CD4-positive, alpha-beta T cell (primary cell): ENCODE measurements around the gene PRKCA. TPM values are rescaled to one million over a fixed set of nuclear protein-coding genes. Genes with fewer than 3 reads are reported as not detected.

Experiments used
- ATAC-seq: fragments of 200-7000 bp; cut with Tn5 transposase; one replicate; pipeline ENCODE4 v1.10.0; 2022; ENCODE audit warnings: mild to moderate bottlenecking; ENCODE audit not compliant: poor library complexity
- CTCF ChIA-PET: fragments of 350-600 bp; sonication (Branson Sonifier 250); formaldehyde crosslinking; loops from one replicate; lab custom pipeline; 2021; ENCODE audit warnings: antibody characterized with exemption, inconsistent platforms; lab: Charles Lee
- POLR2A ChIA-PET: fragments of 350-600 bp; sonication (Branson Sonifier 250); formaldehyde crosslinking; loops from one replicate; lab custom pipeline; 2021; ENCODE audit warnings: antibody characterized with exemption, inconsistent platforms; lab: Charles Lee
- DNase-seq, 14 experiments: peaks; one replicate each; pipeline ENCODE4 v3.0.0-alpha.2; 2013 to 2020; ENCODE audit warnings: mixed read lengths in 2 of 14
- H3K27ac ChIP-seq, 2 donors: one replicate each; pipeline versions ENCODE4 v1.5.1 to v1.7.0; 2013; ENCODE audit warnings: low read length in 2 of 2, low read depth in 1 of 2, mild to moderate bottlenecking in 1 of 2
- H3K27me3 ChIP-seq, 2 experiments: 1 replicate in 1 of 2; 2 replicates in 1 of 2; pipeline versions ENCODE4 v1.6.1 to v1.7.0; 2013; ENCODE audit warnings: low read length in 2 of 2, control low read depth in 1 of 2, mild to moderate bottlenecking in 1 of 2, moderate library complexity in 1 of 2; ENCODE audit not compliant: insufficient read depth in 2 of 2, control insufficient read depth in 1 of 2
- H3K36me3 ChIP-seq: one replicate; pipeline ENCODE4 v1.6.1; 2013; ENCODE audit warnings: low read length, control low read depth; ENCODE audit not compliant: insufficient read depth
- H3K4me1 ChIP-seq: one replicate; pipeline ENCODE4 v1.6.1; 2013; ENCODE audit warnings: low read length, control low read depth; ENCODE audit not compliant: insufficient read depth
- H3K4me3 ChIP-seq: one replicate; pipeline ENCODE4 v1.5.1; 2013; ENCODE audit warnings: mild to moderate bottlenecking, low read length, moderate library complexity
- H3K9me3 ChIP-seq, 2 experiments: 1 replicate in 1 of 2; 2 replicates in 1 of 2; pipeline versions ENCODE4 v1.6.1 to v1.7.0; 2013; ENCODE audit warnings: low read length in 2 of 2, mild to moderate bottlenecking in 2 of 2, control low read depth in 1 of 2, moderate library complexity in 1 of 2; ENCODE audit not compliant: control insufficient read depth in 1 of 2, insufficient read depth in 1 of 2
- H3K27ac Mint-ChIP-seq: one replicate; pipeline ENCODE4 v1.8.0; 2020; ENCODE audit warnings: mixed read lengths
- H3K27me3 Mint-ChIP-seq: one replicate; pipeline ENCODE4 v1.8.0; 2021; ENCODE audit warnings: mixed read lengths
- H3K36me3 Mint-ChIP-seq: one replicate; pipeline ENCODE4 v1.8.0; 2021; ENCODE audit warnings: low read depth, mixed read lengths
- H3K4me1 Mint-ChIP-seq: one replicate; pipeline ENCODE4 v1.8.0; 2021; ENCODE audit warnings: low read depth, mixed read lengths
- H3K4me3 Mint-ChIP-seq: one replicate; pipeline ENCODE4 v1.8.0; 2020; ENCODE audit warnings: mild to moderate bottlenecking, mixed read lengths
- H3K9me3 Mint-ChIP-seq: one replicate; pipeline ENCODE4 v1.8.0; 2020; ENCODE audit warnings: mixed read lengths
- intact Hi-C, 2 experiments: fragments of 100-400 bp; cut with DNase I in 1 of 2; cut with micrococcal nuclease in 1 of 2; formaldehyde crosslinking; loops; one replicate each; pipeline versions ENCODE4 v1.15.1 to v1.9.0; 2023 to 2025; cut with DNase I, micrococcal nuclease
- total RNA-seq, 174 experiments: library from RNA in 2 of 174; stranded (reverse) in 2 of 174; gene quantifications; one replicate each; pipeline ENCODE4 v1.2.3 and lab custom pipeline; 2021 to 2026
- TF ChIP-seq, protein P1 (sequence below): fragments of 200-600 bp; IDR thresholded peaks from one replicate; pipeline ENCODE4 v1.8.0; 2022; ENCODE audit warnings: antibody characterized with exemption, mild to moderate bottlenecking

PRKCA gene
- total RNA-seq, 2 experiments from 2014 or later, result 84.8 to 88.6 TPM

DNA sequence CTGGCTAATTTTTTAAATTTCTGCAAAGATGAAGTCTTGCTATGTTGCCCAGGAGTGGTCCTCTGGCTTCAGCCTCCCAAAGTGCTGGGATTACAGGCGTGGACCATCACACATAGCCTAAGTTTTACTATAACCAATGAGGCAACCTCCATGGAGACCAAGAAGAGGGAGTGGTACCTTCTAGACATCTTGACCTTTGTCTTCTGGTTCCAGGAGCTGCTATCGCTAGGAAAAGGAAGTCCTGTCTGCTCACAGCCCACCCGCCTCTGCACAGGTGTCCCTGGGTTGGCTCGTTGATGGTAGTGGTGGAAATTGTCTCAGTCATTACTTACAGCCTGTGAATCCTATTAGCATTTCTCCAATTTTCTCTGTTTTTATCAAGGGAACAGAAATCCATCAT lies 169.7 kb downstream of the PRKCA start:
- H3K36me3 ChIP-seq, result peaks cover 2% of the 10 kb centered on the region
- ATAC-seq (no peak), DNase-seq (no peak)
- peaks cover 70% of the 10 kb centered on the region for H3K4me1 Mint-ChIP-seq
- H3K9me3 ChIP-seq, result no peaks in the 10 kb centered on the region
- H3K9me3 Mint-ChIP-seq, result no peaks in the 10 kb centered on the region
- H3K36me3 Mint-ChIP-seq, result peaks cover 33% of the 10 kb centered on the region
- ChIA-PET CTCF (no interaction called here), POLR2A (no interaction called here)
- H3K27me3 ChIP-seq, result no peaks in the 10 kb centered on the region
- H3K4me3 Mint-ChIP-seq, result no peak overlapping the region
- intact Hi-C loops, result no loop called here
- TF ChIP-seq, protein P1, sequence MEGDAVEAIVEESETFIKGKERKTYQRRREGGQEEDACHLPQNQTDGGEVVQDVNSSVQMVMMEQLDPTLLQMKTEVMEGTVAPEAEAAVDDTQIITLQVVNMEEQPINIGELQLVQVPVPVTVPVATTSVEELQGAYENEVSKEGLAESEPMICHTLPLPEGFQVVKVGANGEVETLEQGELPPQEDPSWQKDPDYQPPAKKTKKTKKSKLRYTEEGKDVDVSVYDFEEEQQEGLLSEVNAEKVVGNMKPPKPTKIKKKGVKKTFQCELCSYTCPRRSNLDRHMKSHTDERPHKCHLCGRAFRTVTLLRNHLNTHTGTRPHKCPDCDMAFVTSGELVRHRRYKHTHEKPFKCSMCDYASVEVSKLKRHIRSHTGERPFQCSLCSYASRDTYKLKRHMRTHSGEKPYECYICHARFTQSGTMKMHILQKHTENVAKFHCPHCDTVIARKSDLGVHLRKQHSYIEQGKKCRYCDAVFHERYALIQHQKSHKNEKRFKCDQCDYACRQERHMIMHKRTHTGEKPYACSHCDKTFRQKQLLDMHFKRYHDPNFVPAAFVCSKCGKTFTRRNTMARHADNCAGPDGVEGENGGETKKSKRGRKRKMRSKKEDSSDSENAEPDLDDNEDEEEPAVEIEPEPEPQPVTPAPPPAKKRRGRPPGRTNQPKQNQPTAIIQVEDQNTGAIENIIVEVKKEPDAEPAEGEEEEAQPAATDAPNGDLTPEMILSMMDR, result no peak
- no peak overlapping the region for H3K4me3 ChIP-seq
- no peak overlapping the region for H3K27ac ChIP-seq
- no peak overlapping the region for H3K27ac Mint-ChIP-seq
- peaks cover 14% of the 10 kb centered on the region for H3K4me1 ChIP-seq
- H3K27me3 Mint-ChIP-seq, result no peaks in the 10 kb centered on the region

DNA sequence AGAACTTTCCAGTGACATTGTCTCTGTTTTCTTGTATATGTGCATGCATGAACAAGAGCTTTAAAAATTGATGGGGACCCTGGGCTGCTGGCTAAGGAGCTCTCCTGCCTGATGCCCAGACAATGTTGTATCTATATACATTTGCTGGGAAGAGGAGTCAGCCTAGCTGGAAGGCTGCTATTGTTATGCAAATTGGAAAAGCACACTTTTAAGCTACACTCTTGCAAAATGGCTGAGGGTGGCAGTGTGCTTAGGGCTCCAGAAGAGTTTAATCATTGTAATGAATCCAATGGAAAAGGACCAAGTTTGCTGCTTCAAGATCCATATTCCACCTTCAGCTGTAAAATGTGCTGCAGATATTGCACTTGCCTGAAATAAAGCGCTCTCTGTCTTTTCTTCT lies 171.8 kb downstream of the PRKCA start:
- TF ChIP-seq, protein P1, result no peak
- Histone ChIP-seq H3K4me1 (no peaks in the 10 kb centered on the region), H3K36me3 (peaks cover 2% of the 10 kb centered on the region), H3K4me3 (no peak overlapping the region), H3K9me3 (no peaks in the 10 kb centered on the region), H3K27me3 (no peaks in the 10 kb centered on the region), H3K27ac (no peak overlapping the region)
- peaks cover 38% of the 10 kb centered on the region for H3K36me3 Mint-ChIP-seq
- H3K27ac Mint-ChIP-seq, result no peak overlapping the region
- intact Hi-C loops, result no loop called here
- H3K9me3 Mint-ChIP-seq, result no peaks in the 10 kb centered on the region
- H3K27me3 Mint-ChIP-seq, result no peaks in the 10 kb centered on the region
- ChIA-PET POLR2A (no interaction called here), CTCF (no interaction called here)
- ATAC-seq (no peak), DNase-seq (no peak)
- no peak overlapping the region for H3K4me3 Mint-ChIP-seq
- peaks cover 54% of the 10 kb centered on the region for H3K4me1 Mint-ChIP-seq

DNA sequence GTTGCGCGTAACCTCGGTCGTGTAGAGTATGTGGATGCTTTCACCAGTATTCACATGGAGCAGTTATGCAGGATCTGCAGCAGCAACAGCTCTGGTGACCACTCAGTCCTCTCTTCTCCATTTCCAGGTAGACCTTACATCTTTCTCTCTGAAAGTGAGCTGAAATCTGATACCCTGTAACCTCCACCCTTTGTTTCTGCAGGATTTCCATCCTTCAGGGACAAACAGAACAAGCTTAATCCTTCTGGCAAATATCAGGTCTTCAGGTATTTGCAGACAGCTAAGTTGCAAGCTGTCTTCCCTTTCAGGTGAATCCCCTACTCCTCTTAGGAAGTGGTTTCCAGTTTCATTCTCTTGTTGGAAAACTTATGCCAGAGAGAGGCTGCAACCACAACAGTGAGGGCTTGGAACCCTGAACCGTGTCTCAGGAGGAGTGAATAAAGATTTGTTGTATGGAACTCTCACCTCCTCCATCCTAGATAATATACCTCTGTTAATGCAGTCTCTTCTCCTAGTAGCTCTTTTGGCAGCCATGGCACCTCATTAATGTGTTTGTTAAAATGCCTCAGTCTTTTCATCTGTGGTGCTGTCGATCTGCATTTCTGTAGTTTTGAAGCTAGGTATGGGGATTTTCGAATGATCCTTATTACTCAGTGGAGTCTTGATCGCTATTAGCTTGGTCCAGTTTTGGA lies 172.5 kb downstream of the PRKCA start:
- H3K4me1 Mint-ChIP-seq, result peaks cover 48% of the 10 kb centered on the region
- peaks cover 33% of the 10 kb centered on the region for H3K36me3 Mint-ChIP-seq
- TF ChIP-seq, protein P1, result no peak
- no peaks in the 10 kb centered on the region for H3K9me3 ChIP-seq
- H3K4me1 ChIP-seq, result no peaks in the 10 kb centered on the region
- ChIA-PET POLR2A (interaction anchor here (1.1 kb wide), 1 partner anchor 144 kb away, joined by 3 read pairs; no protein-coding TSS in a partner anchor), CTCF (no interaction called here)
- no peak overlapping the region for H3K4me3 ChIP-seq
- intact Hi-C loops, result no loop called here
- H3K27ac Mint-ChIP-seq, result no peak overlapping the region
- ATAC-seq (no peak), DNase-seq (no peak)
- H3K4me3 Mint-ChIP-seq, result no peak overlapping the region
- H3K9me3 Mint-ChIP-seq, result no peaks in the 10 kb centered on the region
- peaks cover 2% of the 10 kb centered on the region for H3K36me3 ChIP-seq
- H3K27me3 Mint-ChIP-seq, result no peaks in the 10 kb centered on the region
- H3K27ac ChIP-seq, result no peak overlapping the region
- no peaks in the 10 kb centered on the region for H3K27me3 ChIP-seq
